CD8-positive, alpha-beta memory T cell (primary cell): ENCODE measurements around the gene TMEM43. TPM values are rescaled to one million over a fixed set of nuclear protein-coding genes. Genes with fewer than 3 reads are reported as not detected.

Experiments
- CTCF ChIA-PET: fragments of 350-600 bp; sonication (Branson Sonifier 250); formaldehyde crosslinking; loops from one replicate; lab custom pipeline; 2021; ENCODE audit warnings: antibody characterized with exemption; lab: Charles Lee
- POLR2A ChIA-PET: fragments of 350-600 bp; sonication (Branson Sonifier 250); formaldehyde crosslinking; loops from one replicate; lab custom pipeline; 2021; ENCODE audit warnings: antibody characterized with exemption; lab: Charles Lee
- DNase-seq, 5 donors: peaks; one replicate each; pipeline versions ENCODE4 v3.0.0 to v3.0.0-alpha.2; 2020 to 2022; ENCODE audit warnings: mixed read lengths in 1 of 5
- H3K27ac ChIP-seq: one replicate; pipeline ENCODE4 v1.7.0; 2013; ENCODE audit warnings: low read depth, mild to moderate bottlenecking, low read length, moderate library complexity
- H3K27me3 ChIP-seq: 2 replicates; pipeline ENCODE4 v1.7.0; 2013; ENCODE audit warnings: low read length, mild to moderate bottlenecking; ENCODE audit not compliant: insufficient read depth, poor library complexity, severe bottlenecking
- H3K36me3 ChIP-seq: 2 replicates; pipeline ENCODE4 v1.7.0; 2013; ENCODE audit warnings: mild to moderate bottlenecking, low read length, moderate library complexity; ENCODE audit not compliant: insufficient read depth
- H3K4me1 ChIP-seq: 2 replicates; pipeline ENCODE4 v1.7.0; 2013; ENCODE audit warnings: mild to moderate bottlenecking, low read length, moderate library complexity; ENCODE audit not compliant: insufficient read depth
- H3K4me3 ChIP-seq: 2 replicates; pipeline ENCODE4 v1.7.0; 2013; ENCODE audit warnings: mild to moderate bottlenecking, low read length
- H3K9me3 ChIP-seq: 2 replicates; pipeline ENCODE4 v1.7.0; 2013; ENCODE audit warnings: mild to moderate bottlenecking, low read length
- H3K27ac Mint-ChIP-seq, 8 donors: one replicate each; pipeline ENCODE4 v1.8.0; 2020 to 2021; ENCODE audit warnings: mixed read lengths in 8 of 8, mild to moderate bottlenecking in 6 of 8, inconsistent platforms in 3 of 8, moderate library complexity in 3 of 8
- H3K27me3 Mint-ChIP-seq, 2 donors: one replicate each; pipeline ENCODE4 v1.8.0; 2020 to 2021; ENCODE audit warnings: mixed read lengths in 2 of 2, mild to moderate bottlenecking in 1 of 2, moderate library complexity in 1 of 2
- H3K36me3 Mint-ChIP-seq, 3 donors: one replicate each; pipeline ENCODE4 v1.8.0; 2020 to 2021; ENCODE audit warnings: mixed read lengths in 3 of 3, inconsistent platforms in 1 of 3, mild to moderate bottlenecking in 1 of 3
- H3K4me1 Mint-ChIP-seq, 3 donors: one replicate each; pipeline ENCODE4 v1.8.0; 2020 to 2021; ENCODE audit warnings: mixed read lengths in 3 of 3, inconsistent platforms in 1 of 3, mild to moderate bottlenecking in 1 of 3
- H3K4me3 Mint-ChIP-seq, 7 donors: one replicate each; pipeline ENCODE4 v1.8.0; 2020 to 2021; ENCODE audit warnings: mixed read lengths in 7 of 7, mild to moderate bottlenecking in 6 of 7, moderate library complexity in 4 of 7, inconsistent platforms in 2 of 7
- H3K9me3 Mint-ChIP-seq, 5 donors: one replicate each; pipeline ENCODE4 v1.8.0; 2020 to 2022; ENCODE audit warnings: mixed read lengths in 5 of 5, mild to moderate bottlenecking in 3 of 5, moderate library complexity in 2 of 5, inconsistent platforms in 1 of 5
- polyA plus RNA-seq: library from polyadenylated mRNA; unstranded; fragments of 300-500 nt; fragmentation: Illumina TruSeq; gene quantifications from one replicate; pipeline ENCODE4 v1.2.3, GENCODE V29; 2021
- total RNA-seq, 2 experiments: library from RNA; stranded (reverse); gene quantifications; one replicate each; pipeline ENCODE4 v1.2.3, GENCODE V29; 2021

TMEM43 gene
- total and polyA plus RNA-seq, 3 experiments from 2014 or later: 48.8 to 75.3 (median 49.4) TPM

GRCh38 chr3:14156201-14156600 lies 31.3 kb downstream of the TMEM43 start:
- Histone ChIP-seq H3K27me3 (no peaks in the 10 kb centered on the region), H3K4me1 (no peaks in the 10 kb centered on the region), H3K4me3 (no peak overlapping the region), H3K27ac (no peak overlapping the region), H3K9me3 (no peaks in the 10 kb centered on the region), H3K36me3 (peaks cover 73% of the 10 kb centered on the region)
- Mint-ChIP-seq H3K36me3 (peaks cover 23 to 90% (median 39%) of the 10 kb centered on the region in 3 donors), H3K9me3 (peaks cover 3 to 6% (median 5%) of the 10 kb centered on the region in 5 donors), H3K4me1 (peaks cover 3 to 25% (median 13%) of the 10 kb centered on the region in 3 donors), H3K4me3 (no peak overlapping the region), H3K27me3 (no peaks in the 10 kb centered on the region), H3K27ac (peak overlapping the region in 3 of 8 donors; percentile 39 to 72 (median 46))
- no peak for DNase-seq
- CTCF ChIA-PET: no interaction called here
- POLR2A ChIA-PET: no interaction called here

GRCh38 chr3:14156843-14157561 lies 32.1 kb downstream of the TMEM43 start:
- Histone ChIP-seq H3K4me3 (no peak overlapping the region), H3K9me3 (peaks cover 6% of the 10 kb centered on the region), H3K4me1 (no peaks in the 10 kb centered on the region), H3K27ac (no peak overlapping the region), H3K36me3 (peaks cover 74% of the 10 kb centered on the region), H3K27me3 (no peaks in the 10 kb centered on the region)
- Mint-ChIP-seq H3K9me3 (peaks cover 6 to 12% (median 10%) of the 10 kb centered on the region in 5 donors), H3K27me3 (no peaks in the 10 kb centered on the region), H3K27ac (peak overlapping the region in 4 of 8 donors; percentile 11 to 39 (median 26)), H3K4me3 (no peak overlapping the region), H3K4me1 (peaks cover 6 to 25% (median 13%) of the 10 kb centered on the region in 3 donors), H3K36me3 (peaks cover 31 to 94% (median 45%) of the 10 kb centered on the region in 3 donors)
- ChIA-PET CTCF (interaction anchor here (0.8 kb wide), 1 partner anchor 32 kb away, joined by 3 read pairs; the partner anchor contains the start of genes CHCHD4 and TMEM43), POLR2A (no interaction called here)
- DNase-seq: no peak

DNA sequence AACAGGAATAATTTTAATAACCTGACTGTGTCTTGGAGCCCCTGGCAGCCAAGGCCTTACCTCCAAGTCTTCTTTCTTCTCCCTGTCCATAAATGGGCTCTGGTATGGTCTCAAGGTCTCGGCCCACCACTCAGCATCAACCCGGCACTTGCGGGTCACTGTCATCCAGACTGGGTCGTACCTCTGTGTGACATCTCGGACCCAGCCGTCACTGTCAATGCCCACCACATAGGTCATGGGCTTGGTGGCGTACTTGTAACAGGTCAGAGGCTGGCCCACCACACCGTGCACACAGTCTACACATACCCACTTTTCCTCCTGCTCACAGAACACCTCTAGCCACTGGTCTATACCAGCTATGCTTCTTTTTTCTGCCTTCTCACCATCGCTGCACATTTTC lies 33.1 kb downstream of the TMEM43 start:
- Mint-ChIP-seq H3K27ac (no peak overlapping the region), H3K9me3 (peaks cover 6 to 16% (median 10%) of the 10 kb centered on the region in 5 donors), H3K4me3 (no peak overlapping the region), H3K36me3 (peaks cover 40 to 94% (median 50%) of the 10 kb centered on the region in 3 donors), H3K27me3 (no peaks in the 10 kb centered on the region), H3K4me1 (peaks cover 6 to 25% (median 13%) of the 10 kb centered on the region in 3 donors)
- peaks cover 7% of the 10 kb centered on the region for H3K9me3 ChIP-seq
- ChIA-PET POLR2A (no interaction called here), CTCF (interaction anchor here (0.8 to 1.5 kb wide), 3 partner anchors 13 to 33 kb away, joined by 3 to 5 read pairs (median 3); partner anchors contain the start of genes CHCHD4, LSM3, TMEM43 and XPC)
- H3K36me3 ChIP-seq: peaks cover 76% of the 10 kb centered on the region
- no peak overlapping the region for H3K27ac ChIP-seq
- H3K27me3 ChIP-seq: no peaks in the 10 kb centered on the region
- no peak overlapping the region for H3K4me3 ChIP-seq
- no peaks in the 10 kb centered on the region for H3K4me1 ChIP-seq
- DNase-seq: no peak

DNA sequence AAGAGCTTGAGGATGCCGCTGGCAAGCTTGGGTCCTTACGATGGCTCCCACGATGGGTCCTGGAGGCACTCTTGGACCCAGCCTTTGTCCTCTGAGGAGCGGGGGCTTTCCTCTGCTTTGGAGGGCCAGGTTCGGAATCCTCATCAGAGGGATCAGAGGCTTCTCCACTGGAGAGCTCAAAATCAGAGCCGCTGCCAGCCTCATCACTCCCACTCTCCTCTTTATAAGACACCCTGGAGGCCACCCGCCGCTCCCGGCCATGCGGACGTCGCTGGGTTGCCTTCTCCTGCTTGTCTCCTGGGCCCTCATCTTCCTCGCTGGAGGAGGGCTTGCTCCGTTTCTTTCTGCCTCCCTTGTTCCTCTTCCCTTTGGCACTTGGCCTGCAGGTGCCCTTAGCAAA lies 33.5 kb downstream of the TMEM43 start:
- Mint-ChIP-seq H3K4me3 (peak overlapping the region in 1 of 7 donors; percentile 57), H3K9me3 (peaks cover 6 to 16% (median 10%) of the 10 kb centered on the region in 5 donors), H3K4me1 (peaks cover 6 to 28% (median 15%) of the 10 kb centered on the region in 3 donors), H3K36me3 (peaks cover 44 to 94% (median 52%) of the 10 kb centered on the region in 3 donors), H3K27me3 (no peaks in the 10 kb centered on the region), H3K27ac (no peak overlapping the region)
- Histone ChIP-seq H3K4me1 (no peaks in the 10 kb centered on the region), H3K27me3 (no peaks in the 10 kb centered on the region), H3K4me3 (no peak overlapping the region), H3K9me3 (peaks cover 7% of the 10 kb centered on the region), H3K36me3 (peaks cover 76% of the 10 kb centered on the region), H3K27ac (no peak overlapping the region)
- ChIA-PET POLR2A (no interaction called here), CTCF (interaction anchor here (1.2 to 1.5 kb wide), 2 partner anchors 13 to 20 kb away, joined by 3 to 5 read pairs; partner anchors contain the start of genes LSM3 and XPC)
- DNase-seq: no peak

DNA sequence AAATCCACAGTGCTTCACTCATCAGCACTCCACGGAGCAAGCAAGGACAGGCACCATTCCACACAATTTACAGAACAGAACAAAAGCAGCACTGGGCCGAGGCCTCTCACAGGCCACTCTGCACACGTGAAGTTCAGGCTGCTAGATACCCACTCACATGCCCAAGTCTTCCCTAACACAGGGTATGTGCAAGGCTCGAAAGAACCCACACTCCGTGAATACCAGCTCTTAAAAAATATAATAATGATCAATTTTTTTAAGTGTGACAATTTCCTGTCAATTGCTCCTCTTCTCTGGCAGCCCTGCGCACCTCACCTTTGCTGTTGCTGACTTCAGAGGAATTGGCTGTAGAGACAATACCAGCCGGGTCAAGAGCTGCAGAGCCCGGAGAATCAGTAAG lies 34.6 kb downstream of the TMEM43 start:
- H3K27ac Mint-ChIP-seq: no peak overlapping the region
- no peak overlapping the region for H3K4me3 ChIP-seq
- DNase-seq: no peak
- peaks cover 6 to 16% (median 10%) of the 10 kb centered on the region in 5 donors for H3K9me3 Mint-ChIP-seq
- peaks cover 81% of the 10 kb centered on the region for H3K36me3 ChIP-seq
- no peaks in the 10 kb centered on the region for H3K27me3 Mint-ChIP-seq
- H3K27ac ChIP-seq: no peak overlapping the region
- H3K9me3 ChIP-seq: peaks cover 7% of the 10 kb centered on the region
- peaks cover 51 to 94% (median 54%) of the 10 kb centered on the region in 3 donors for H3K36me3 Mint-ChIP-seq
- no peaks in the 10 kb centered on the region for H3K4me1 ChIP-seq
- POLR2A ChIA-PET: no interaction called here
- peaks cover 6 to 25% (median 9%) of the 10 kb centered on the region in 3 donors for H3K4me1 Mint-ChIP-seq
- CTCF ChIA-PET: interaction anchor here (0.8 to 1.5 kb wide), 2 partner anchors 18 to 19 kb away, joined by 3 to 5 read pairs; partner anchors contain the start of genes LSM3 and XPC
- H3K4me3 Mint-ChIP-seq: no peak overlapping the region
- no peaks in the 10 kb centered on the region for H3K27me3 ChIP-seq

DNA sequence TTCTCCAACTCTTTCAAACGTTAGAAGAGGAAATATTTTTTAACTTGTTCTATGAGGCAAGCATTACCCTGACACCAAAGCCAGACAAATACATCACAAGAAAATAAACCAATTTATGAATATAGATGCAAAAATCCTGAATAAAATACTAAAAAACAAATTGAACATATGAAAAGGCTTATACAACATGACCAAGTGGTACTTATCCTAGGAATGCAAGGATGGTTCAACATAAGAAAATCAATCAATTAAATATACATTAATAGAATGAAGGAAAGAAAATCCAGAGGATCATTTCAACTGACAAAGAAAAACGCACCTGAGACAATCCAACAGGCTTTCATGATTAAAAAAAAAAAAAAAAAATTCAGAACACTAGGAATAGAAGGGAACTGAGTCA lies 36.4 kb downstream of the TMEM43 start:
- Histone ChIP-seq H3K4me3 (no peak overlapping the region), H3K27me3 (no peaks in the 10 kb centered on the region), H3K4me1 (no peaks in the 10 kb centered on the region), H3K36me3 (peaks cover 93% of the 10 kb centered on the region), H3K27ac (no peak overlapping the region), H3K9me3 (peaks cover 7% of the 10 kb centered on the region)
- H3K9me3 Mint-ChIP-seq: peaks cover 6 to 16% (median 10%) of the 10 kb centered on the region in 5 donors
- no peak overlapping the region for H3K4me3 Mint-ChIP-seq
- CTCF ChIA-PET: no interaction called here
- H3K27ac Mint-ChIP-seq: peak overlapping the region in 2 of 8 donors; percentile 11 to 32
- DNase-seq: no peak
- POLR2A ChIA-PET: interaction anchor here (0.7 to 2.1 kb wide), 2 partner anchors 16 to 17 kb away, joined by 3 to 8 read pairs; partner anchors contain the start of genes LSM3 and XPC
- H3K36me3 Mint-ChIP-seq: peaks cover 56 to 99% (median 62%) of the 10 kb centered on the region in 3 donors
- no peaks in the 10 kb centered on the region for H3K27me3 Mint-ChIP-seq
- peaks cover 11 to 22% (median 16%) of the 10 kb centered on the region in 3 donors for H3K4me1 Mint-ChIP-seq

GRCh38 chr3:14162178-14162577 lies 37.3 kb downstream of the TMEM43 start:
- H3K27me3 Mint-ChIP-seq: no peaks in the 10 kb centered on the region
- H3K9me3 ChIP-seq: peaks cover 7% of the 10 kb centered on the region
- peaks cover 6 to 16% (median 10%) of the 10 kb centered on the region in 5 donors for H3K9me3 Mint-ChIP-seq
- no peaks in the 10 kb centered on the region for H3K4me1 ChIP-seq
- no peak overlapping the region for H3K27ac ChIP-seq
- ChIA-PET POLR2A (interaction anchor here (0.6 to 2.1 kb wide), 2 partner anchors 17 to 271 kb away, joined by 3 to 8 read pairs; partner anchors contain the start of genes LSM3 and XPC), CTCF (interaction anchor here (0.8 kb wide), 1 partner anchor 9 kb away, joined by 3 read pairs; no protein-coding TSS in a partner anchor)
- no peak overlapping the region for H3K27ac Mint-ChIP-seq
- no peak overlapping the region for H3K4me3 ChIP-seq
- H3K27me3 ChIP-seq: no peaks in the 10 kb centered on the region
- peaks cover 93% of the 10 kb centered on the region for H3K36me3 ChIP-seq
- DNase-seq: no peak
- peaks cover 9 to 23% (median 19%) of the 10 kb centered on the region in 3 donors for H3K4me1 Mint-ChIP-seq
- H3K4me3 Mint-ChIP-seq: no peak overlapping the region
- H3K36me3 Mint-ChIP-seq: peaks cover 58 to 99% (median 67%) of the 10 kb centered on the region in 3 donors
